Measurements from ENCODE around the gene ADAMTSL1. TPM values are rescaled to one million over a fixed set of nuclear protein-coding genes. Genes with fewer than 3 reads are reported as not detected.

The ADAMTSL1 gene
- total RNA-seq, 1 donor from 2014 or later: 12.6 TPM

- no peak overlapping the region for H3K27ac ChIP-seq (ENCODE audit: low read depth, low read length)
- no peak for FAIRE-seq
- no peak overlapping the region for H3K4me3 ChIP-seq (ENCODE audit: insufficient read depth, low read depth, low read length)
Measured at GRCh38 chr9:18703151-18703900, 229.4 kb downstream of the ADAMTSL1 start.

GRCh38 chr9:18703901-18704379, 230.0 kb downstream of the ADAMTSL1 start:
- no peak overlapping the region for H2AFZ ChIP-seq (ENCODE audit: low read depth, low read length)
- DNase-seq (ENCODE audit: low read depth) (no peak), FAIRE-seq (no peak)
- no peaks in the 10 kb centered on the region for H3K9me3 ChIP-seq (ENCODE audit: insufficient read depth, low read depth, low read length)
- no peaks in the 10 kb centered on the region for H3K27me3 ChIP-seq (ENCODE audit: insufficient read depth, low read length)
- no peak overlapping the region for H3K4me3 ChIP-seq (ENCODE audit: insufficient read depth, low read depth, low read length)
- H3K4me1 Mint-ChIP-seq (ENCODE audit: low read depth, unreplicated experiment): no peaks in the 10 kb centered on the region
- no peak overlapping the region for H3K4me2 ChIP-seq (ENCODE audit: low read length)
- H3K4me1 ChIP-seq (ENCODE audit: insufficient read depth, low read length): no peaks in the 10 kb centered on the region
- peaks cover 21% of the 10 kb centered on the region for H3K36me3 ChIP-seq (ENCODE audit: insufficient read depth, low read length)
- H3K9me3 Mint-ChIP-seq (ENCODE audit: unreplicated experiment): peaks cover 2% of the 10 kb centered on the region
- H3K4me3 Mint-ChIP-seq (ENCODE audit: unreplicated experiment): no peak overlapping the region
- H3K36me3 Mint-ChIP-seq (ENCODE audit: low read depth, unreplicated experiment): peaks cover 5% of the 10 kb centered on the region
- TF ChIP-seq EZH2 (IDR thresholded peaks at IDR 0.05; ENCODE audit: insufficient read depth, low read length) (no peak), CTCF (IDR thresholded peaks at IDR 0.05; ENCODE audit: insufficient read depth, low read depth, low read length) (no peak)
- H3K27ac Mint-ChIP-seq (ENCODE audit: unreplicated experiment): no peak overlapping the region
- no peaks in the 10 kb centered on the region for H4K20me1 ChIP-seq (ENCODE audit: insufficient read depth, low read length)
- no peaks in the 10 kb centered on the region for H3K27me3 Mint-ChIP-seq (ENCODE audit: low read depth, unreplicated experiment)
- H3K9ac ChIP-seq (ENCODE audit: low read length): no peak overlapping the region
- H3K79me2 ChIP-seq (ENCODE audit: insufficient read depth, low read length): no peaks in the 10 kb centered on the region
- no peak overlapping the region for H3K27ac ChIP-seq (ENCODE audit: low read depth, low read length)

More at GRCh38 chr9:18703151-18703900, 229.4 kb downstream of the ADAMTSL1 start:
- Histone ChIP-seq H3K4me2 (ENCODE audit: low read length) (no peak overlapping the region), H4K20me1 (ENCODE audit: insufficient read depth, low read length) (no peaks in the 10 kb centered on the region), H3K9ac (ENCODE audit: low read length) (no peak overlapping the region), H3K27me3 (ENCODE audit: insufficient read depth, low read length) (no peaks in the 10 kb centered on the region), H2AFZ (ENCODE audit: low read depth, low read length) (no peak overlapping the region), H3K36me3 (ENCODE audit: insufficient read depth, low read length) (peaks cover 21% of the 10 kb centered on the region), H3K79me2 (ENCODE audit: insufficient read depth, low read length) (no peaks in the 10 kb centered on the region), H3K4me1 (ENCODE audit: insufficient read depth, low read length) (no peaks in the 10 kb centered on the region), H3K9me3 (ENCODE audit: insufficient read depth, low read depth, low read length) (no peaks in the 10 kb centered on the region)
- Mint-ChIP-seq H3K27ac (ENCODE audit: unreplicated experiment) (no peak overlapping the region), H3K4me3 (ENCODE audit: unreplicated experiment) (no peak overlapping the region), H3K9me3 (ENCODE audit: unreplicated experiment) (peaks cover 2% of the 10 kb centered on the region), H3K27me3 (ENCODE audit: low read depth, unreplicated experiment) (no peaks in the 10 kb centered on the region), H3K36me3 (ENCODE audit: low read depth, unreplicated experiment) (peaks cover 5% of the 10 kb centered on the region), H3K4me1 (ENCODE audit: low read depth, unreplicated experiment) (no peaks in the 10 kb centered on the region)
- peak; percentile 50 for DNase-seq (ENCODE audit: low read depth)
- TF ChIP-seq CTCF (IDR thresholded peaks at IDR 0.05; ENCODE audit: insufficient read depth, low read depth, low read length): no peak
- TF ChIP-seq EZH2 (IDR thresholded peaks at IDR 0.05; ENCODE audit: insufficient read depth, low read length): no peak

Data from astrocyte (in vitro differentiated cells and primary cell).